IMR-90 (cell line): ENCODE results near the gene SMC1B. TPM values are rescaled to one million over a fixed set of nuclear protein-coding genes. Genes with fewer than 3 reads are reported as not detected.

ENCODE experiments used
- ATAC-seq: fragments of 200-7000 bp; cut with Tn5 transposase; 2 replicates; pipeline ENCODE4 v1.9.1; 2020; ENCODE audit warnings: low read depth, mild to moderate bottlenecking, moderate library complexity
- BruUV-seq: library from RNA; stranded (reverse); fragments of 400-500 nt; replicated peaks from 2 replicates; lab custom pipeline; 2021; lab: Mats Ljungman, UMichigan
- CTCF ChIA-PET: fragments of 300-600 bp; formaldehyde crosslinking; extraction: SDS; loops from one replicate; lab custom pipeline; 2021; ENCODE audit warnings: antibody characterized with exemption; lab: Yijun Ruan, JAX
- POLR2A ChIA-PET: fragments of 300-600 bp; sonication (Branson Sonifier 250); formaldehyde crosslinking; loops from one replicate; lab custom pipeline; 2022; ENCODE audit warnings: antibody characterized with exemption; ENCODE audit not compliant: unreplicated experiment; lab: Charles Lee
- DNase-seq: peaks from one replicate; pipeline ENCODE4 v3.0.0; 2013
- H2AFZ ChIP-seq: replicated peaks from 2 replicates; pipeline ENCODE3; 2013; ENCODE audit warnings: low read length, mild to moderate bottlenecking; ENCODE audit not compliant: poor library complexity
- H2AK5ac ChIP-seq: 2 replicates; pipeline ENCODE4 v1.6.1; 2013; ENCODE audit warnings: low read depth, low read length, inconsistent platforms
- H2AK9ac ChIP-seq: replicated peaks from 2 replicates; pipeline ENCODE3; 2013; ENCODE audit warnings: mild to moderate bottlenecking, low read depth, low read length, moderate library complexity; ENCODE audit not compliant: poor library complexity
- H2BK120ac ChIP-seq: 2 replicates; pipeline ENCODE4 v1.6.1; 2013; ENCODE audit warnings: low read depth, low read length, inconsistent platforms
- H2BK15ac ChIP-seq: 3 replicates; pipeline ENCODE4 v1.6.1; 2013; ENCODE audit warnings: low read depth, low read length, inconsistent platforms
- H2BK20ac ChIP-seq: 2 replicates; pipeline ENCODE4 v1.6.1; 2013; ENCODE audit warnings: low read depth, mild to moderate bottlenecking, inconsistent platforms, low read length, moderate library complexity
- H2BK5ac ChIP-seq: 2 replicates; pipeline ENCODE4 v1.6.1; 2013; ENCODE audit warnings: mild to moderate bottlenecking, low read depth, low read length, inconsistent platforms; ENCODE audit not compliant: poor library complexity, severe bottlenecking
- H3K14ac ChIP-seq: replicated peaks from 2 replicates; pipeline ENCODE4 v1.6.1; 2013; ENCODE audit warnings: low read depth, low read length, inconsistent platforms
- H3K18ac ChIP-seq: 2 replicates; pipeline ENCODE4 v1.6.1; 2013; ENCODE audit warnings: low read depth, low read length, control low read depth
- H3K23ac ChIP-seq: 2 replicates; pipeline ENCODE4 v1.6.1; 2013; ENCODE audit warnings: low read depth, low read length, inconsistent platforms
- H3K27ac ChIP-seq: 2 replicates; pipeline ENCODE4 v1.5.1; 2013; ENCODE audit warnings: mild to moderate bottlenecking, control low read depth, low read length; ENCODE audit not compliant: insufficient read depth
- H3K27me3 ChIP-seq: 2 replicates; pipeline ENCODE4 v1.6.1; 2013; ENCODE audit warnings: low read length; ENCODE audit not compliant: control insufficient read depth, insufficient read depth
- H3K36me3 ChIP-seq: 2 replicates; pipeline ENCODE4 v1.6.1; 2013; ENCODE audit warnings: low read length, mixed read lengths; ENCODE audit not compliant: control insufficient read depth, insufficient read depth
- H3K4ac ChIP-seq: 2 replicates; pipeline ENCODE4 v1.6.1; 2013; ENCODE audit warnings: low read depth, low read length, inconsistent platforms
- H3K4me1 ChIP-seq: 2 replicates; pipeline ENCODE4 v1.6.1; 2013; ENCODE audit warnings: low read length, mixed read lengths; ENCODE audit not compliant: control insufficient read depth, insufficient read depth
- H3K4me2 ChIP-seq: 2 replicates; pipeline ENCODE4 v1.6.1; 2013; ENCODE audit warnings: low read depth, mild to moderate bottlenecking, control low read depth, low read length, moderate library complexity
- H3K4me3 ChIP-seq: 2 replicates; pipeline ENCODE4 v1.5.1; 2013; ENCODE audit warnings: low read depth, mild to moderate bottlenecking, control low read depth, low read length, moderate library complexity; ENCODE audit not compliant: insufficient read depth
- H3K56ac ChIP-seq: 2 replicates; pipeline ENCODE4 v1.6.1; 2013; ENCODE audit warnings: low read length, inconsistent platforms; ENCODE audit not compliant: insufficient read depth; ENCODE audit errors: extremely low read depth
- H3K79me1 ChIP-seq, 2 experiments: 2 replicates each; pipeline ENCODE4 v1.6.1; 2013; ENCODE audit warnings: low read length in 2 of 2, inconsistent platforms in 1 of 2, low read depth in 1 of 2
- H3K9ac ChIP-seq: 2 replicates; pipeline ENCODE4 v1.6.1; 2013; ENCODE audit warnings: low read depth, low read length, control low read depth
- H3K9me1 ChIP-seq: 2 replicates; pipeline ENCODE4 v1.6.1; 2013; ENCODE audit warnings: low read length, inconsistent platforms; ENCODE audit not compliant: insufficient read depth
- H3K9me3 ChIP-seq: 2 replicates; pipeline ENCODE4 v1.6.1; 2013; ENCODE audit warnings: low read length; ENCODE audit not compliant: control insufficient read depth, insufficient read depth
- H4K20me1 ChIP-seq: 2 replicates; pipeline ENCODE4 v1.6.1; 2013; ENCODE audit warnings: low read length, inconsistent platforms; ENCODE audit not compliant: insufficient read depth
- H4K5ac ChIP-seq: 2 replicates; pipeline ENCODE4 v1.6.1; 2013; ENCODE audit warnings: mild to moderate bottlenecking, low read depth, low read length, control low read depth
- H4K8ac ChIP-seq, 2 experiments: 2 replicates each; pipeline ENCODE4 v1.6.1; 2013; ENCODE audit warnings: low read depth in 2 of 2, low read length in 2 of 2, control low read depth in 1 of 2, inconsistent platforms in 1 of 2
- H4K91ac ChIP-seq: 2 replicates; pipeline ENCODE4 v1.6.1; 2013; ENCODE audit warnings: low read depth, low read length, inconsistent platforms; ENCODE audit not compliant: insufficient read depth
- CEBPB ChIP-seq: IDR thresholded peaks from 2 replicates; pipeline ENCODE4 v1.6.1; 2012; ENCODE audit warnings: low read depth, low read length, improper control_type of control experiment
- FOS ChIP-seq: fragments of 150-350 bp; IDR thresholded peaks from 2 replicates; pipeline ENCODE4 v1.6.1; 2016; ENCODE audit warnings: low read depth, low read length
- MAFK ChIP-seq: IDR thresholded peaks from 2 replicates; pipeline ENCODE4 v1.6.1; 2012; ENCODE audit warnings: low read depth, low read length, improper control_type of control experiment
- NFE2L2 ChIP-seq: fragments of 150-350 bp; IDR thresholded peaks from 2 replicates; pipeline ENCODE4 v1.6.1; 2016; ENCODE audit warnings: low read depth, mild to moderate bottlenecking, low read length
- POLR2A ChIP-seq: IDR thresholded peaks from 2 replicates; pipeline ENCODE4 v1.6.1; 2012; ENCODE audit warnings: mild to moderate bottlenecking, low read depth, low read length
- RFX5 ChIP-seq: IDR thresholded peaks from 2 replicates; pipeline ENCODE4 v1.8.0; 2012; ENCODE audit warnings: low read depth, mild to moderate bottlenecking, low read length, moderate library complexity
- WGBS, 2 experiments: methylation state at CpG; one replicate each; pipeline versions ENCODE4 v1.1.5 to v1.1.7; 2013; ENCODE audit warnings: missing lambda C conversion rate in 2 of 2; ENCODE audit not compliant: insufficient read length in 1 of 2; ENCODE audit errors: extremely low coverage in 2 of 2; 5-methylcytosine and 5-hydroxymethylcytosine counted together
- dilution Hi-C: fragments of 300-500 bp; cut with HindIII; formaldehyde crosslinking; loops from one replicate; pipeline ENCODE4 v1.14.3; 2018; ENCODE audit warnings: low sequenced_read_pairs; ENCODE audit not compliant: unreplicated experiment
- in situ Hi-C: fragments of 300-500 bp; cut with MboI; formaldehyde crosslinking; loops from 3 replicates; pipeline ENCODE4 v1.14.3; 2019; ENCODE audit warnings: low sequenced_read_pairs, inconsistent platforms, mixed read lengths
- intact Hi-C: fragments of 100-400 bp; cut with micrococcal nuclease; formaldehyde crosslinking; loops from 2 replicates; pipeline ENCODE4 v1.10.0; 2022
- polyA plus RNA-seq, 3 experiments: library from polyadenylated mRNA; depleted of rRNA; stranded (reverse); fragments of >200 nt; gene quantifications; 2 replicates each; pipeline ENCODE4 v1.2.3, GENCODE V29; 2012; ENCODE audit warnings: low replicate concordance in 1 of 3
- total RNA-seq: library from RNA; depleted of rRNA; stranded (reverse); fragments of >200 nt; gene quantifications from 2 replicates; pipeline ENCODE4 v1.2.3, GENCODE V29; 2012
- TF ChIP-seq, protein P1 (sequence below): conservative IDR thresholded peaks from 2 replicates; pipeline ENCODE4 v1.5.1; 2012; ENCODE audit warnings: mild to moderate bottlenecking, low read depth, low read length, improper control_type of control experiment

The SMC1B gene
- total and polyA plus RNA-seq, 2 of the 4 experiments (the other 2 are of a cell fraction), result not detected

DNA sequence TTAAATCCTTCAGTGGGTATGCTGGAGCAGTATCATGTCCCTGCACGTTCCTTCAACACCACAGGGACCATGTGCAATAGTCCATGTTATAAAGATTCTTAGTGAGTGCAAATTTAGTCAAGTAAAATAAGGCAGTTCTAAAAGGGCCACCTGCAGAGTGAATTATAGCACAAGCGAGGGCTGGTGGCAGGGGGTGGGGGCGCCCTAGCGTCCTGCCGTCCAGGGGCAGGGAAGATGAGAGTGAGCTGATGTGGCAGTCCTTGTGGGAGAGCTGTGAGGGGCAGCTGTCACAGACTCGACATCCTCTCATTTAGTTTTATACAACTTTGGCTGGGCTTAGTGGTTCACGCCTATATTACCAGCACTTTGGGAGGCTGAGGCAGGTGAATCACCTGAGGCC, 74.6 kb downstream of the SMC1B start:
- H3K4me3 ChIP-seq, result no peak overlapping the region
- H2AK5ac ChIP-seq, result no peak overlapping the region
- H3K14ac ChIP-seq, result no peak overlapping the region
- no peaks in the 10 kb centered on the region for H3K9me3 ChIP-seq
- BruUV-seq, result no TSS peak
- ChIA-PET POLR2A (no interaction called here), CTCF (interaction anchor here (0.6 kb wide), 1 partner anchor 214 kb away, joined by 3 read pairs; no protein-coding TSS in a partner anchor)
- H3K4ac ChIP-seq, result no peak overlapping the region
- no peaks in the 10 kb centered on the region for H3K79me1 ChIP-seq
- WGBS, 2 experiments, result no CpG with 5 or more reads among the region's 7 CpGs
- no peak overlapping the region for H3K18ac ChIP-seq
- no peak overlapping the region for H2AK9ac ChIP-seq
- no peak for TF ChIP-seq POLR2A
- TF ChIP-seq, protein P1, sequence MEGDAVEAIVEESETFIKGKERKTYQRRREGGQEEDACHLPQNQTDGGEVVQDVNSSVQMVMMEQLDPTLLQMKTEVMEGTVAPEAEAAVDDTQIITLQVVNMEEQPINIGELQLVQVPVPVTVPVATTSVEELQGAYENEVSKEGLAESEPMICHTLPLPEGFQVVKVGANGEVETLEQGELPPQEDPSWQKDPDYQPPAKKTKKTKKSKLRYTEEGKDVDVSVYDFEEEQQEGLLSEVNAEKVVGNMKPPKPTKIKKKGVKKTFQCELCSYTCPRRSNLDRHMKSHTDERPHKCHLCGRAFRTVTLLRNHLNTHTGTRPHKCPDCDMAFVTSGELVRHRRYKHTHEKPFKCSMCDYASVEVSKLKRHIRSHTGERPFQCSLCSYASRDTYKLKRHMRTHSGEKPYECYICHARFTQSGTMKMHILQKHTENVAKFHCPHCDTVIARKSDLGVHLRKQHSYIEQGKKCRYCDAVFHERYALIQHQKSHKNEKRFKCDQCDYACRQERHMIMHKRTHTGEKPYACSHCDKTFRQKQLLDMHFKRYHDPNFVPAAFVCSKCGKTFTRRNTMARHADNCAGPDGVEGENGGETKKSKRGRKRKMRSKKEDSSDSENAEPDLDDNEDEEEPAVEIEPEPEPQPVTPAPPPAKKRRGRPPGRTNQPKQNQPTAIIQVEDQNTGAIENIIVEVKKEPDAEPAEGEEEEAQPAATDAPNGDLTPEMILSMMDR, result no peak
- TF ChIP-seq NFE2L2, result no peak
- no peak for TF ChIP-seq FOS
- TF ChIP-seq CEBPB, result no peak
- no peak for TF ChIP-seq RFX5
- no peak for TF ChIP-seq MAFK
- no peak overlapping the region for H3K9ac ChIP-seq
- H3K27me3 ChIP-seq, result no peaks in the 10 kb centered on the region
- no peak overlapping the region for H3K4me2 ChIP-seq
- no peak overlapping the region for H2BK15ac ChIP-seq
- DNase-seq (no peak), ATAC-seq (no peak)
- intact Hi-C loops, result no loop called here
- H2BK5ac ChIP-seq, result no peak overlapping the region
- no peak overlapping the region for H3K23ac ChIP-seq
- no peak overlapping the region for H4K91ac ChIP-seq
- no peaks in the 10 kb centered on the region; the same call in 1 of the 2 replicates for H3K4me1 ChIP-seq
- dilution Hi-C loops, result no loop called here
- H3K9me1 ChIP-seq, result no peaks in the 10 kb centered on the region
- no peak overlapping the region for H4K8ac ChIP-seq
- H3K36me3 ChIP-seq, result peaks cover 51% of the 10 kb centered on the region
- H4K20me1 ChIP-seq, result no peaks in the 10 kb centered on the region
- in situ Hi-C loops, result no loop called here
- H4K5ac ChIP-seq, result no peak overlapping the region
- no peak overlapping the region for H3K27ac ChIP-seq
- H3K56ac ChIP-seq, result no peak overlapping the region
- H2AFZ ChIP-seq, result no peak overlapping the region
- H2BK20ac ChIP-seq, result no peak overlapping the region
- no peak overlapping the region for H2BK120ac ChIP-seq
